Measurements from ENCODE around the gene ALDH18A1.
A peak's percentile ranks its signal among the peaks of the same experiment; 100 is the strongest.
"Not testable (repeated sequence)": the region's sequence is repeated elsewhere in the genome, so short reads cannot be mapped to it uniquely, and the experiment has no call there.

ALDH18A1 gene

GRCh38 chr10:95656291-95657164 lies at the start of gene ALDH18A1:
Gene ALDH18A1 (minus strand): TSS chr10:95656711. CDS start chr10:95653377, 3,334 bp downstream.
- DNase-seq, result no peak

GRCh38 chr10:95698415-95698814 lies 41.9 kb upstream of the ALDH18A1 start:
- no peak for DNase-seq

- no peak for DNase-seq
Observed at GRCh38 chr10:95697429-95697828, 40.9 kb upstream of the ALDH18A1 start.

DNA sequence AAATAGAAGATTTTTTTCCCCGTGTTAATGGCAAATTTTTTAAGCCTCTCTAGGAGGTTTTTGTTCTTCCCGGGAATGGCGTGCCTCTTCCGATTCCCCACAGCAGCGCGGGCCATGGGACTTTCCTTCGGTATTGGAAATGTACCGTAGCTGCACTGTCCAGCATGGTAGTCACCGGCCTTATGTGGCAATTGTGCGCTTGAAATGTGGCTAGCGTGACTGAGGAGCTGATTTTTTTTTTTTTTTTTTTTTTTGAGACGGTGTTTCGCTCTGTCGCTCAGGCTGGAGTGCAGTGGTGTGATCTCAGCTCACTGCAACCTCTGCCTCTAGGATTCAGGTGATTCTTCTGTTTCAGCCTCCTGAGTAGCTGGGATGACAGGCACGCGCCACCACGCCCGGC lies 38.2 kb upstream of the ALDH18A1 start:
- DNase-seq, result no peak

DNA sequence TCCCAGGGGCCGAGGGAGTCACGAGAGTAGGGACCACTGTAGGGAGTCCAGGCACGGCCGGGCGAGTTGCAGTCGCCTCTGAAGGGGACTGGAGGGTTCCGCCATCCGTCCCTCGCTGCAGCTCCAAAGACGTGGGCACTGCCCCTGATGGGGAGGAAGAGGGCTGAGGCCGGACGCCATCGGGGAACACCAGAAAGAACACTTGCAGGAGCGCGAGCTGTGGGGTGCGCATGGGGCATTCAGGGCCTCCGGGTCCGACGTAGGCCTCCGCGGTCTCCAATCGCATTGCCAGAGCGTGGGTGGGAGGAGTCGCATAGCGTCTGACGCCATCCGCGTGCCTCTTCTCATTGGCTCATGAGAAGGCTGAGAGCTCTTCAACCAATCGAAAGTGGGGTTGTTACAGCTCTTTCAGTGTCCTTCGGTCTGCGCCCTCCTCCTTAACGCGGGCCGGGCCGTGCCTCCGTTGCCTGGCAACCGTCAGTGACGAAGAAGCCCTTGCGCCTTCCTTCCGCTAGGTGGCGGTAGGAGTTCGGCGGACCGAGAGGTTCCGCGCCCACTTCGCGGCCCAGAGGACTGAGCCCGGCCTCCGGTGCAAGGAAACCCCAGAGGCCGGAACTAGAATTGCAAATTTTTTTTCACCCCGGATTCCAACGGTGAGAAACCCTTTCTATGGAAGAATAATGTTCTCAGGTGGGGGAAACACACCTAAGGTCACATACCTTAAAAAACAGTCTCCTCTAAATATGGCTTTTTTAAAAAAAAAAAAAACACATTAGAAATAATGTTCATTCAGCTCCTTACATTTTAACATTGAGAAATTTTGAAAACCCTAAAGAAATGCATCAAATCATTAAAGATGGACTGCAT lies 37.4 kb upstream of the ALDH18A1 start, which contains the start of gene TCTN3:
Gene TCTN3, minus strand, starts transcription at position 260 of the 867 bp plus-strand sequence. Its CDS starts 28 bp downstream, at position 232.
- DNase-seq, result peak; percentile 94

- no peak for DNase-seq
Observed at GRCh38 chr10:95693071-95693667, 36.7 kb upstream of the ALDH18A1 start.

DNA sequence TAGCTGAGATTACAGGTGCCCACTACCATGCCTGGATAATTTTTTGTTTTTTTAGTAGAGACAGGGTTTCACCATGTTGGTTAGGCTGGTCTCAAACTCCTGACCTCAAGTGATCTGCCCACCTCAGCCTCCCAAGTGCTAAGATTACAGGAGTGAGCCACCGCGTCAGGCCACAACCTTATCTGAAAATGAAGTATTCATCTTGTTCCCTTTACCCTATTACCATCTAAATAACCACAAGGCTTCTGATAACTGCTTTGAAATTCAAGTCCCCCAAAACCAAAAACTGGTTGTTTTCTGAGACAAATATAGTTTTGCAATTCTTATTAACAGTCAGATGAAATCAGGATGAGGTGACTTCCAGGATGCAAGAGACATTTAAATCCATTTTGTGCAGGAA lies 34.8 kb upstream of the ALDH18A1 start:
- no peak for DNase-seq

DNA sequence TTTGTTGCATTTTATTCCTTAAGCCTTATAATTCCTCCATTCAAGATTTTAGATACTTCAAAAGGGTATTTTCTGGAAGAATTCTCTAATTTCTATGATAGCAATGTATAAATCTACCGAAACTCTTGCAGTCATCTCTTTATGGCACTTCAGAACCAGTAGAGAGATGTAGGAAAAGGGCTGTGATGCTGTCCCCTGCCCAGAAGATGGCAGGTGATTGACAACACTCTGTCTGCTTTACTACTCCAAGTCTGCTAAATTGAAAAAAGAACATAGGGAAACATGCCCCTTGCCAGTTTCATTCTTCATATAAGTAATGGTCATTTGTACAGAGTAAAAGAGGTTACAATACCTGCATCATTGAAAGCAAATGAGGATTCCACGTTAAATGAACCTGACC lies 32.1 kb upstream of the ALDH18A1 start:
- DNase-seq, result no peak

GRCh38 chr10:95683966-95684365 lies 27.5 kb upstream of the ALDH18A1 start:
- no peak for DNase-seq

- DNase-seq, result no peak
Observed at GRCh38 chr10:95675403-95676116, 19.0 kb upstream of the ALDH18A1 start.

DNA sequence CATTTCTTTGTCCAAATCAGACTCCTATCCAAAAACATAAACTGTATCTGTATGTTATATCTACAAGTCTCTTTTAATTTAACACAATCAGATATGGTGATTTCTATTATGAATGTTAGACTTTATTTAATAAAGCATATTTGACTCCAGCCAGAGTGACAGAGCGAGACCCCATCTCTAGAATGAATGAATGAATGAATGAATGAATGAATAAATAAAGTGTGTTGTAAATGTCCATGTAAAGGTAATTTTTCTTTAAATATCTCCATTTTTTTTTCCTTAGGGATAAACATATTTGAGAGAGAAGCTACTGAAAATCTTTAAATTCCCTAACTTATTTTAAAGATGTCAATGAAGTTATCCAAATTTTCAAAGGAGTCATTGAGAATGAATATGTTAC lies 18.1 kb upstream of the ALDH18A1 start:
- no peak for DNase-seq

- not testable (repeated sequence) for DNase-seq
Observed at GRCh38 chr10:95672641-95673040, 16.1 kb upstream of the ALDH18A1 start.

DNA sequence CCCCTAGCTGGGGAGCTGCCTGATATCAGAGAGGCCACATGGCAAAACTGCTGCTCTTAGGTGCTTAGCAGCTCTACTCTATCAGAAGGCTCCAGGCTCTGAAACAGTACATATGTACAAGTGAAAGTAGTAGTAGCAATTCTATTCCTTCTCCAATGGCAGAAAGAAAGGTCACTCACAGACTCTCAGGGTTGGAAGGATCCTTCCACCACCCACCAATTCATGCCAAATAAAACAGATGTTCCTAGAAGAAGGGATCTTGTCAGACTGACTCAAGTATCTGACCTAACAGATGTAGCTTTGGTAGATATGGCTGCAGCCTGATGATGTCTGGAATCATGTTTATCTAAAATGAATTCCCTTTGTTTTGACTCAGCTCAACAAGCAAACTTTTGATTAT lies 8.0 kb upstream of the ALDH18A1 start:
- no peak for DNase-seq

GRCh38 chr10:95663496-95663895 lies 7.0 kb upstream of the ALDH18A1 start:
- no peak for DNase-seq

DNA sequence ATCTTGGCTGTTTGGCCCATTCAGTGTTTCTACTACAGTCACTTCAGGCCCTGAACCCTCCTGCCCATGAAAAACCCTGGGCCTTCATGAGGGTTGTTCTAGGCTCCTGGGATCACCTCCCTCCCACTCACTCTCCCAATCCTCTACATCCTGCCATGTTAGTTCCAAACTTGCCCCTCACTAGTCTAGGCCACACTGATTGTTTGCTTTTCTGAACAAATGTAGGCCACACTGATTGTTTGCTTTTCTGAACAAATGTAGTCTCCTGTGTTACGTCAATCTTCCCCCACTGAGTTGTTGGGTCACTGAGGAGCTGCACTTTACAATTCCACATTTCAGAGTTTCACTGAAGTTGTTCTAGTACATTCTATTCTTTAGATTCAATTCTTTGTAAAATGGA lies 5.3 kb upstream of the ALDH18A1 start:
- no peak for DNase-seq

- DNase-seq, result no peak
Observed at GRCh38 chr10:95660283-95660682, 3.8 kb upstream of the ALDH18A1 start.

DNA sequence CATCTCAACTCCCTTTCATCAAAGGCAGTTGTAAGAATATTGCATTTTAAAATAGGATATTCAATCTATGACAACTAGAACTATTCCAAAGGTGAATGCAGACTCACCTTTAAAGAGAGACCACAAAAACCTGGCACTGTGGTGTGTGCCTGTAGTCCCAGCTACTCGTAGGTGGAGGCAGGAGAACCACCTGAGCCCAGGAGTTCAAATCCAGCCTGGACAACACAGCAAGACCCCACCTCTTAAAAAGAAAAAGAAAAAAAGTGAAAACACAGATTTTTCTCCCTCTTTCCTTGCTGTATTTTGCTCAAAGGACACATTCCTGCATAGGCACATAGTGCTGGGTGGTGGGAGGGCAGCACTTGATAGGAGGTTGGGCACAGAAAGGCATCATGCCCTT lies 739 bp upstream of the ALDH18A1 start:
- DNase-seq, result no peak

GRCh38 chr10:95655571-95656290 lies 780 bp downstream of the ALDH18A1 start:
- DNase-seq, result no peak

DNA sequence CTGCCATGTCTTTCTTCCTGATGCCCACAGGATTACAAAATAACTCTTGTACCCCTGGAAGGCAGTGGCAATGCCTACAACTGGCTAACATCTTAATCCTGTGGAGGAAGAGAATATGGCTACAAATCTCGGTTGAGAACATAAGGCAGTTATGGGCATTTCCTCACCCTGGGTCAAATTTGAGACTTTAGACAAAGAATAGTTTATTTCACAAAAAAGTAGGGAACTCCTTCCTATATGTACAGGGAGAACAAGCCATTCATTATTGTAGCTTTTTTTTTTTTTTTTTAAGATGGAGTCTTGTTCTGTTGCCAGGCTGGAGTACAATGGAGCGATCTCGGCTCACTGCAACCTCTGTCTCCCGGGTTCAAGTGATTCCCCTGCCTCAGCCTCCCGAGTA lies 2.6 kb downstream of the ALDH18A1 start:
- DNase-seq, result no peak

GRCh38 chr10:95651346-95652060 lies 5.0 kb downstream of the ALDH18A1 start:
- DNase-seq, result no peak

GRCh38 chr10:95650232-95650631 lies 6.3 kb downstream of the ALDH18A1 start:
- no peak for DNase-seq

All from NCI-H2081 treated with DMSO at 0.1 percent for 48 hours (cell line).